GM19023 (cell line): ENCODE results near the gene SLC22A1.
"Not testable (repeated sequence)": the region's sequence is repeated elsewhere in the genome, so short reads cannot be mapped to it uniquely, and the experiment has no call there.

Experiments
- ATAC-seq: cut with Tn5 transposase; IDR thresholded peaks from one replicate; pipeline ENCODE4 v1.9.1; 2021; ENCODE audit warnings: mild to moderate bottlenecking, moderate library complexity; ENCODE audit not compliant: unreplicated experiment

Gene SLC22A1

GRCh38 chr6:160121558-160121957, at the start of gene SLC22A1:
SLC22A1 (plus strand) TSS chr6:160121815; CDS start chr6:160121936, 121 bp downstream.
- ATAC-seq, result no peak

GRCh38 chr6:160073272-160073671, 48.3 kb upstream of the SLC22A1 start:
- no peak for ATAC-seq

- no peak for ATAC-seq
These were observed 45.6 kb upstream of the SLC22A1 start for GRCh38 chr6:160076009-160076408.

GRCh38 chr6:160077024-160077423, 44.6 kb upstream of the SLC22A1 start:
- ATAC-seq, result no peak

GRCh38 chr6:160077526-160077925, 44.1 kb upstream of the SLC22A1 start:
- no peak for ATAC-seq

- no peak for ATAC-seq
These were observed 42.5 kb upstream of the SLC22A1 start for GRCh38 chr6:160078883-160079685.

GRCh38 chr6:160079686-160080043, 42.0 kb upstream of the SLC22A1 start:
- ATAC-seq, result no peak

- ATAC-seq, result no peak
These were observed 41.5 kb upstream of the SLC22A1 start for GRCh38 chr6:160080097-160080496.

- ATAC-seq, result no peak
These were observed 40.2 kb upstream of the SLC22A1 start for GRCh38 chr6:160081398-160081797.

GRCh38 chr6:160082627-160083026, 39.0 kb upstream of the SLC22A1 start:
- no peak for ATAC-seq

GRCh38 chr6:160084198-160084776, 37.3 kb upstream of the SLC22A1 start:
- no peak for ATAC-seq

- no peak for ATAC-seq
These were observed 36.4 kb upstream of the SLC22A1 start for GRCh38 chr6:160085226-160085625.

GRCh38 chr6:160085713-160086505, 35.7 kb upstream of the SLC22A1 start:
- ATAC-seq, result no peak

GRCh38 chr6:160086754-160087153, 34.9 kb upstream of the SLC22A1 start:
- no peak for ATAC-seq

- no peak for ATAC-seq
These were observed 33.4 kb upstream of the SLC22A1 start for GRCh38 chr6:160088069-160088783.

GRCh38 chr6:160088784-160089533, 32.7 kb upstream of the SLC22A1 start:
- ATAC-seq, result no peak

GRCh38 chr6:160089534-160089897, 32.1 kb upstream of the SLC22A1 start:
- no peak for ATAC-seq

- ATAC-seq, result not testable (repeated sequence)
These were observed 31.0 kb upstream of the SLC22A1 start for GRCh38 chr6:160090442-160091239.

- ATAC-seq, result not testable (repeated sequence)
These were observed 29.4 kb upstream of the SLC22A1 start for GRCh38 chr6:160092176-160092575.

GRCh38 chr6:160092602-160093001, 29.0 kb upstream of the SLC22A1 start:
- no peak for ATAC-seq
